Gastroesophageal sphincter (tissue), 4 donors: ENCODE data around the gene ACTBL2. TPM values are rescaled to one million over a fixed set of nuclear protein-coding genes. Genes with fewer than 3 reads are reported as not detected.

ENCODE experiments used
- ATAC-seq: fragments of 150-250 bp; one replicate; pipeline ENCODE4 v1.9.1; 2016; ENCODE audit warnings: mild to moderate bottlenecking, moderate library complexity
- H3K27ac ChIP-seq, 4 donors: fragments of 200-600 bp; sonication (generic) in 3 of 4; 1 replicate in 3 of 4; 2 replicates in 1 of 4; pipeline ENCODE4 v1.5.1; 2016 to 2019
- H3K27me3 ChIP-seq: fragments of 200-600 bp; sonication (generic); one replicate; pipeline ENCODE4 v1.5.1; 2019
- H3K36me3 ChIP-seq, 2 donors: fragments of 200-600 bp; sonication (generic); one replicate each; pipeline ENCODE4 v1.5.1; 2019; ENCODE audit warnings: control low read depth in 1 of 2
- H3K4me1 ChIP-seq, 3 donors: fragments of 200-600 bp; sonication (generic); 1 replicate in 2 of 3; 2 replicates in 1 of 3; pipeline ENCODE4 v1.5.1; 2016 to 2019; ENCODE audit warnings: control low read depth in 2 of 3
- H3K4me3 ChIP-seq, 2 donors: fragments of 200-600 bp; sonication (generic); one replicate each; pipeline ENCODE4 v1.5.1; 2019; ENCODE audit warnings: mild to moderate bottlenecking in 1 of 2, moderate library complexity in 1 of 2
- H3K9me3 ChIP-seq, 3 donors: fragments of 200-600 bp; sonication (generic); one replicate each; pipeline ENCODE4 v1.5.1; 2017 to 2019; ENCODE audit warnings: control low read depth in 2 of 3
- EP300 ChIP-seq: sonication (generic); formaldehyde crosslinking; IDR thresholded peaks from one replicate; pipeline ENCODE4 v1.6.1; 2017; ENCODE audit warnings: antibody characterized with exemption, mild to moderate bottlenecking
- POLR2A ChIP-seq, 2 donors: fragments of 450-650 bp; IDR thresholded peaks; one replicate each; pipeline ENCODE4 v1.6.1; 2017; ENCODE audit warnings: antibody characterized with exemption in 2 of 2, mild to moderate bottlenecking in 2 of 2, moderate library complexity in 1 of 2
- POLR2AphosphoS5 ChIP-seq: sonication (generic); formaldehyde crosslinking; IDR thresholded peaks from one replicate; pipeline ENCODE4 v1.6.1; 2017; ENCODE audit warnings: antibody characterized with exemption
- WGBS, 2 donors: methylation state at CpG; one replicate each; pipeline ENCODE4 v1.1.5; 2018; ENCODE audit warnings: low coverage in 1 of 2; 5-methylcytosine and 5-hydroxymethylcytosine counted together
- total RNA-seq, 4 donors: library from RNA; depleted of rRNA; stranded (reverse); fragments of >200 nt; gene quantifications; one replicate each; pipeline ENCODE4 v1.1.0, GENCODE V29; 2016
- TF ChIP-seq, protein P1 (sequence below), 4 experiments: fragments of 200-600 bp in 2 of 4; fragments of 450-650 bp in 2 of 4; sonication (generic) in 1 of 4; IDR thresholded peaks; one replicate each; pipeline ENCODE4 v1.5.1; 2017 to 2019; ENCODE audit warnings: antibody characterized with exemption in 4 of 4, mild to moderate bottlenecking in 2 of 4, moderate library complexity in 2 of 4

The ACTBL2 gene
- total RNA-seq, 4 donors from 2014 or later, result 0.13 to 0.15 TPM; not detected in 2

- H3K27me3 ChIP-seq, result no peaks in the 10 kb centered on the region
- no peaks in the 10 kb centered on the region for H3K9me3 ChIP-seq
- H3K4me3 ChIP-seq, result no peak overlapping the region
- no peak for ATAC-seq
- TF ChIP-seq, protein P1, sequence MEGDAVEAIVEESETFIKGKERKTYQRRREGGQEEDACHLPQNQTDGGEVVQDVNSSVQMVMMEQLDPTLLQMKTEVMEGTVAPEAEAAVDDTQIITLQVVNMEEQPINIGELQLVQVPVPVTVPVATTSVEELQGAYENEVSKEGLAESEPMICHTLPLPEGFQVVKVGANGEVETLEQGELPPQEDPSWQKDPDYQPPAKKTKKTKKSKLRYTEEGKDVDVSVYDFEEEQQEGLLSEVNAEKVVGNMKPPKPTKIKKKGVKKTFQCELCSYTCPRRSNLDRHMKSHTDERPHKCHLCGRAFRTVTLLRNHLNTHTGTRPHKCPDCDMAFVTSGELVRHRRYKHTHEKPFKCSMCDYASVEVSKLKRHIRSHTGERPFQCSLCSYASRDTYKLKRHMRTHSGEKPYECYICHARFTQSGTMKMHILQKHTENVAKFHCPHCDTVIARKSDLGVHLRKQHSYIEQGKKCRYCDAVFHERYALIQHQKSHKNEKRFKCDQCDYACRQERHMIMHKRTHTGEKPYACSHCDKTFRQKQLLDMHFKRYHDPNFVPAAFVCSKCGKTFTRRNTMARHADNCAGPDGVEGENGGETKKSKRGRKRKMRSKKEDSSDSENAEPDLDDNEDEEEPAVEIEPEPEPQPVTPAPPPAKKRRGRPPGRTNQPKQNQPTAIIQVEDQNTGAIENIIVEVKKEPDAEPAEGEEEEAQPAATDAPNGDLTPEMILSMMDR (IDR thresholded peaks at IDR 0.05), result no peak
- 94 to 100% methylated on average over 1 to 3 of the region's 3 CpGs for WGBS, 2 donors
- no peak overlapping the region for H3K27ac ChIP-seq
- H3K4me1 ChIP-seq, result peaks cover 0 to 6% (median 0%) of the 10 kb centered on the region in 3 donors
- H3K36me3 ChIP-seq, result no peaks in the 10 kb centered on the region
Observed at GRCh38 chr5:57492632-57493031, 10.0 kb upstream of the ACTBL2 start.

- no peak for TF ChIP-seq EP300
- no peak for TF ChIP-seq POLR2A (IDR thresholded peaks at IDR 0.05)
- TF ChIP-seq, protein P1 (IDR thresholded peaks at IDR 0.05), result no peak
- no peak for TF ChIP-seq POLR2AphosphoS5
- ATAC-seq, result no peak
- WGBS, 2 donors, result 88 to 95% methylated on average over 5 of the region's 5 CpGs
- Histone ChIP-seq H3K27me3 (no peaks in the 10 kb centered on the region), H3K9me3 (no peaks in the 10 kb centered on the region), H3K27ac (no peak overlapping the region), H3K4me1 (peaks cover 0 to 6% (median 0%) of the 10 kb centered on the region in 3 donors), H3K36me3 (no peaks in the 10 kb centered on the region), H3K4me3 (no peak overlapping the region)
Observed at GRCh38 chr5:57491369-57491965, 8.9 kb upstream of the ACTBL2 start.

DNA sequence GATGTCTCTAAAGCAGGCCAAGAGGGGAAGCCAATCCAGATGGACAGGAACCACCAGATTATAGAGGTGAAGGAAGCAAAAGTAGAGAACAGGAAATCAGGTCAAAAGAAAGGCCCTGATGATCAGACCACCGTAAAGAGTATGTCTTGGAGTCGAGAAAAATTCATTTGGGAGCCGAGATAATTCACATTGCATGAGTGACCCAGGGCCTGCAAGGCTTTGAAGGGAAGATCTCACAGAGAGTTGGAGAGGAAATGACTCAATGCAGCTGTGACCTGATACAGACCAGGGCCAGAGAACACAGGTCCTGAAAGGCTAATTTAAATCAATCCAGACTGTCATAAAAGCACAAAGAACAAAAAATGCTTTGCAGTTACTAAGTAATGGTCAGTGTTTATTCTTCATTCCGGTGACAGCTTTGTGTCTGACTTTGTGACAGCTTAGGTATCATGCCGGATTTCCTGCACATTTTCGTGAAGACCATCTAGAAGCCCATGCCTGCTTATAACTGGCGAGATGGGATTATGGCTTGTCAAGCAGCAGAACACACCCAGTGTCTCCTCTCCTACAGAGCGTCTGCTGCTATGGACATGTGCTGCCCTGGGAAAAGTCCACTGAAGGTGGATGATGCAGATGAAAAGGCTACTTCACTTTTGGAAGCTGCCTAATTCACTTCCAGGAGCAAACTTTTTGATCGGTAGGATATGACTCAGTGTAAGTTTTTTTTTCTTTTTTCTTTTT, 5.8 kb upstream of the ACTBL2 start:
- TF ChIP-seq POLR2AphosphoS5, result no peak
- no peak for TF ChIP-seq POLR2A (IDR thresholded peaks at IDR 0.05)
- TF ChIP-seq EP300, result no peak
- Histone ChIP-seq H3K4me1 (peaks cover 0 to 6% (median 0%) of the 10 kb centered on the region in 3 donors), H3K36me3 (no peaks in the 10 kb centered on the region), H3K9me3 (no peaks in the 10 kb centered on the region), H3K27ac (no peak overlapping the region), H3K4me3 (no peak overlapping the region), H3K27me3 (no peaks in the 10 kb centered on the region)
- peak; percentile 70 for ATAC-seq
- 47 to 75% methylated on average over 7 to 9 of the region's 9 CpGs for WGBS, 2 donors

GRCh38 chr5:57486027-57486602, 3.5 kb upstream of the ACTBL2 start:
- Histone ChIP-seq H3K27ac (no peak overlapping the region), H3K4me1 (peaks cover 0 to 6% (median 0%) of the 10 kb centered on the region in 3 donors), H3K9me3 (no peaks in the 10 kb centered on the region), H3K4me3 (no peak overlapping the region), H3K36me3 (no peaks in the 10 kb centered on the region), H3K27me3 (no peaks in the 10 kb centered on the region)
- WGBS, 2 donors, result 79 to 85% methylated on average over 3 to 4 of the region's 4 CpGs
- TF ChIP-seq POLR2AphosphoS5 (no peak), EP300 (no peak), POLR2A (IDR thresholded peaks at IDR 0.05) (no peak)
- TF ChIP-seq, protein P1 (IDR thresholded peaks at IDR 0.05), result no peak
- no peak for ATAC-seq

DNA sequence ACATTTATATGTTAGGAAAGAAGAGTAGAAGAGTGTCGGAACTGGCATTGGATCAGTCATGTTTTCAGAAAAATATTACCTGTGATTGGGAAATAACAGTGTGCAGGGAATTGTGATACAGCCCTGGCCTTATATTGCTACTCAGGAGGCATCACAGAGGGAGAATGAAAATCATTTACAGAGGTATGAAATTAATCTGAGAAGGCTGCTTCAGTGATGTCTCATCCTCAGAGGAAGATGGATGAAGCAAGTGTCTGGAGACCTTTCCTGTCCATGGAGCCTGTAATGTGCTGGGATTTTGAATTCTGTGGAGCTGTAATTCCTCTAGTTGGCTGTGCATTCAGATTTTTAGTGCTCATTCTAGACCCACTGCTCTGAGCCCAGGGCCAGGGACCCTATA, 3.8 kb downstream of the ACTBL2 start:
- Histone ChIP-seq H3K4me1 (no peaks in the 10 kb centered on the region), H3K36me3 (no peaks in the 10 kb centered on the region), H3K27ac (no peak overlapping the region), H3K9me3 (no peaks in the 10 kb centered on the region), H3K4me3 (no peak overlapping the region), H3K27me3 (no peaks in the 10 kb centered on the region)
- no peak for ATAC-seq
- TF ChIP-seq POLR2AphosphoS5 (no peak), EP300 (no peak), POLR2A (IDR thresholded peaks at IDR 0.05) (no peak)
- TF ChIP-seq, protein P1 (IDR thresholded peaks at IDR 0.05), result no peak
- WGBS, 2 donors, result 100% methylated on average over 1 of the region's 1 CpG; no CpG with 5 or more reads in 1 of the 2 donors
